Activated naive CD4-positive, alpha-beta T cell treated with anti-CD3 and anti-CD28 coated beads, Interleukin-2, amount 50 U/mL, for 24 hours (primary cell): ENCODE data around the gene RFX2.

Experiments used
- H3K27ac Mint-ChIP-seq: one replicate; pipeline ENCODE4 v1.8.0; 2021; ENCODE audit warnings: mild to moderate bottlenecking, mixed read lengths
- H3K27me3 Mint-ChIP-seq: one replicate; pipeline ENCODE4 v1.8.0; 2021; ENCODE audit warnings: mixed read lengths
- H3K36me3 Mint-ChIP-seq: one replicate; pipeline ENCODE4 v1.8.0; 2021; ENCODE audit warnings: mixed read lengths
- H3K4me1 Mint-ChIP-seq: one replicate; pipeline ENCODE4 v1.8.0; 2021; ENCODE audit warnings: mixed read lengths
- H3K4me3 Mint-ChIP-seq: one replicate; pipeline ENCODE4 v1.8.0; 2021; ENCODE audit warnings: mild to moderate bottlenecking, mixed read lengths
- H3K9me3 Mint-ChIP-seq: one replicate; pipeline ENCODE4 v1.8.0; 2021; ENCODE audit warnings: mixed read lengths

The RFX2 gene

DNA sequence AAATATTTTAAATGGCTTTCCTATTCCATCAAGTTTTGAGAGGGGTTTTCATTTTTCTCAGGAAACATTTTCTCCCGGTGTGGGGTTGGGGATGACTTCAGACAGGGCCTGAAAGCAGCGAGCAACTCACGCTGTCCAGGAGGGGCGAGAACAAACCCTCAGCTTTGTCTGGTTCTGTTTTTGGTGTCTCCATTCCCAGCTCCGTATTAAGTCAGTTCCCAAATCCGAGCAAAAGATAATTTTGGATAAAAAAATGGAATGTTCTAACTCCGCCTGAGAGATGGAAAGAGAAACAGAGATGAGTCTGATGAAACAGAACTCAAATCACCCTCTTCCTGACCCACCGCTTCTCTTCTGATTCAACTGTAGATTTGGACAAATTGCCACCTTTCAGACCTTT lies 38.4 kb downstream of the RFX2 start:
- H3K36me3 Mint-ChIP-seq = no peaks in the 10 kb centered on the region
- no peak overlapping the region for H3K4me3 Mint-ChIP-seq
- H3K27ac Mint-ChIP-seq = no peak overlapping the region
- H3K27me3 Mint-ChIP-seq = no peaks in the 10 kb centered on the region
- no peaks in the 10 kb centered on the region for H3K9me3 Mint-ChIP-seq
- peaks cover 11% of the 10 kb centered on the region for H3K4me1 Mint-ChIP-seq

GRCh38 chr19:6070720-6071485 lies 39.4 kb downstream of the RFX2 start:
- Mint-ChIP-seq H3K27me3 (peaks cover 3% of the 10 kb centered on the region), H3K27ac (no peak overlapping the region), H3K4me3 (no peak overlapping the region), H3K4me1 (peaks cover 20% of the 10 kb centered on the region), H3K9me3 (no peaks in the 10 kb centered on the region), H3K36me3 (no peaks in the 10 kb centered on the region)

DNA sequence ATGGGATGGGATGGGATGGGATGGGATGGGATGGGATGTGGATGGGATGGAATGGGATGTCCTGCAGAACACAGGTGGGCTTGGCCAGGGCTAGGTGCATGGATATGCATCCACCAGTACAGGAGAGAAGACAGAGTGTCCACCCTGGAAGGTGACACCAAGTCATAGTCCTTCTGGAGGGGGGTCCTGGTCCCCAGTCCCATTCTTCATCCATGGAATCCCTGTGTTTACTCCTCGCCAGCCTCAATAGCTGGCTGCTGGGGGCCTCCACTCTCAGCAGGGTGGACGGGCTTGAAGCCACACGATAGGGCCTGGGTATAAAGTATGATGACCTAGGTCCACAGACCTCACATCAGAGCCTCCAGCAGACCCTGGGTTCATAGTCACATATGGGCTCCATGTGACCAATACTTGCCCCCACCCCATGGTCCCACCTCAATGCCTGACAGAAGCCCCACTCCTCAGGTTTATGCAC lies 40.1 kb downstream of the RFX2 start:
- no peak overlapping the region for H3K27ac Mint-ChIP-seq
- H3K36me3 Mint-ChIP-seq = no peaks in the 10 kb centered on the region
- H3K27me3 Mint-ChIP-seq = peaks cover 3% of the 10 kb centered on the region
- no peak overlapping the region for H3K4me3 Mint-ChIP-seq
- peaks cover 27% of the 10 kb centered on the region for H3K4me1 Mint-ChIP-seq
- H3K9me3 Mint-ChIP-seq = no peaks in the 10 kb centered on the region

GRCh38 chr19:6069268-6069791 lies 41.0 kb downstream of the RFX2 start:
- H3K27me3 Mint-ChIP-seq = peaks cover 3% of the 10 kb centered on the region
- H3K27ac Mint-ChIP-seq = peak overlapping the region; percentile 87
- peaks cover 29% of the 10 kb centered on the region for H3K4me1 Mint-ChIP-seq
- no peaks in the 10 kb centered on the region for H3K36me3 Mint-ChIP-seq
- H3K9me3 Mint-ChIP-seq = no peaks in the 10 kb centered on the region
- H3K4me3 Mint-ChIP-seq = no peak overlapping the region

DNA sequence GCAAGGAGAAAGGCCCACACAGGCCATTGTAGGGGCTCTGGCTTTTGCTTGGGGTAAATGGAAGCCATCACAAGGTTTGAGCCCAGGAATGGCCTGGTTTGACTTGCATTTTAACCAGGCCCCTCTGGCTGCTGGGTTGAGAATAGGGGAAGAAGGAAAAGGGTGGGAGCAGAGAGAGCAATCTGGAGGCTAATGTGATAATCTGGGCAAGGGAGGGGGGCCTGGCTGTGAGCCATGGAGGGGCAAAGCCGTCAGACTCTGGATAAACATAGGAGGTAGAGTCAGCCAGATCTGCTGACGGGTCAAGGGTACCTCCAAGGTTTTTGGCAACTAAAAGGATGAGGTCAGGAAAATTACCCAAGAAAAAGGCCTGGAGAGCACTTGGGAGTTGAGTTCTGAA lies 41.6 kb downstream of the RFX2 start:
- Mint-ChIP-seq H3K4me3 (no peak overlapping the region), H3K36me3 (no peaks in the 10 kb centered on the region), H3K27ac (no peak overlapping the region), H3K27me3 (peaks cover 4% of the 10 kb centered on the region), H3K9me3 (no peaks in the 10 kb centered on the region), H3K4me1 (peaks cover 29% of the 10 kb centered on the region)

DNA sequence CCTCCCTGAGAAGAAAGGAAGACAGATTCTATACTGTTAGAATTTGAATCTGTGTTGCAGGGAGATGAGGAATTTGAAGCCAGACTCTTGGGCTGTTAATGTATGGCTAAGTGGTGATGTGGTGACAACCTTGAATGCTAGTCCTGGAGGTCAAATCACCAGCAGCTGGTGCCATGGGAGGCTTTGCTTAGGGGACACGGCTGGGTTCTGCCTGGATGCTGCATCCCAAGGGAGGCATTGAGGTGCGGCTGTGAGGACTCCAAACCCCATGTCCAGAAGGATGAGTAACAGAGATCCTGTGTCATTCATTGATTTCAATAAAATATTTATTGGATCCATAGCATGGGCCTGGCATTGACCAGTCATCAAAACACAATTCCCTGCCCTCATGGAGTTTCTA lies 42.3 kb downstream of the RFX2 start:
- no peak overlapping the region for H3K4me3 Mint-ChIP-seq

DNA sequence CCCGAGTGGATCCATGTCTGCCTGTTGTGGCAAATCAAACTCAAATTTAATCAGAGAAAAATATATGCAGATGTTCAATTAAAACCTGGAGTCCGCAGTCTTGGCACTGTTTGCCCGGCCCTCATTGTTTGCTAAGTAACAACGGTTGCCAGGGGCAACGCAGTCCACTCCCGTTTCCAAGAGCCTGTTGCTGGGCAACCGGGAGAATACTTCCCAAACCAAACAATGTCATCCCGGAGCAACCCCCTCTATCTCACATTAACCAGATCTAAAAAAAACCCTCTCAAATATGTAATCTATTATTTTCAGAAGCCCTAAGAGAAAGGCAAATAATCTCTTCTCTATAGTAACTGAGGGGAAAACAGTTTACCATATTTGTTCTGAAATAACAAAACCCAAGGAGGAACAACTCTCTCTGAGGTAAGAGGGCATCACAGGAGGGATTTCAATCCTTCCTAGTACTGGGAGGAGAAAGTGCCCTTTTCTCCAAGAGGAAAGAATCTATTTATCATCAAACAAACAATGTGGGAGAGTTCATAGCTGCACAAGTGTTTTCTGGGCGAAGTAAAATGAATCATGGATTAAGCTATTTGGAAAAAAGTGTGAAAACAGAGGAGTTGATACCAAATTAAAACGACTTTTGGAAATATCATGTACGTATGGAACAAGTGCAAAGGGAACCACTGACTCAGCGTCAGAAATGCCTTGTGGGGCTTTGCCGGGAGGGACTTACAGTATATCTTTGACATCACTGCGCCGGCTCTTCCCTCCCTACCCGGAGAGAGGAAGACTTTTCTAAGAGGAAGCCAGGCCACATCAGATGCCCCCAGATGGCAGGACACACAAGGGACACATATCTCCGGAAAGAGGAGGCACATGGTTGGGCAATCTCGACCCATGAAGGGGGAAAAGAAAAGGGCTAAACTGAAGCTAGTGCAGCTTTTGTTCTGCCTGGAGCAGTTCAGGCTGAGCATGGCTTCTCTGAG lies 43.3 kb downstream of the RFX2 start:
- no peak overlapping the region for H3K4me3 Mint-ChIP-seq
- no peaks in the 10 kb centered on the region for H3K9me3 Mint-ChIP-seq
- H3K4me1 Mint-ChIP-seq = peaks cover 37% of the 10 kb centered on the region
- peaks cover 4% of the 10 kb centered on the region for H3K27me3 Mint-ChIP-seq
- no peak overlapping the region for H3K27ac Mint-ChIP-seq
- H3K36me3 Mint-ChIP-seq = no peaks in the 10 kb centered on the region

More for the DNA sequence above, 42.3 kb downstream of the RFX2 start:
- Mint-ChIP-seq H3K27me3 (peaks cover 4% of the 10 kb centered on the region), H3K36me3 (no peaks in the 10 kb centered on the region), H3K9me3 (no peaks in the 10 kb centered on the region), H3K4me1 (peaks cover 29% of the 10 kb centered on the region), H3K27ac (no peak overlapping the region)

GRCh38 chr19:6065685-6066374 lies 44.5 kb downstream of the RFX2 start:
- Mint-ChIP-seq H3K36me3 (no peaks in the 10 kb centered on the region), H3K27me3 (peaks cover 4% of the 10 kb centered on the region), H3K27ac (peak overlapping the region; percentile 31), H3K9me3 (no peaks in the 10 kb centered on the region), H3K4me3 (no peak overlapping the region), H3K4me1 (peaks cover 45% of the 10 kb centered on the region)

- Mint-ChIP-seq H3K36me3 (no peaks in the 10 kb centered on the region), H3K4me3 (no peak overlapping the region), H3K27me3 (peaks cover 4% of the 10 kb centered on the region), H3K4me1 (peaks cover 55% of the 10 kb centered on the region), H3K27ac (no peak overlapping the region), H3K9me3 (no peaks in the 10 kb centered on the region)
Measured at GRCh38 chr19:6064336-6065073, 45.8 kb downstream of the RFX2 start.

GRCh38 chr19:6063576-6064335 lies 46.5 kb downstream of the RFX2 start:
- Mint-ChIP-seq H3K27ac (no peak overlapping the region), H3K27me3 (peaks cover 4% of the 10 kb centered on the region)

GRCh38 chr19:6062961-6063575 lies 47.2 kb downstream of the RFX2 start:
- H3K27ac Mint-ChIP-seq = peak overlapping the region; percentile 41
- no peaks in the 10 kb centered on the region for H3K9me3 Mint-ChIP-seq
- peaks cover 4% of the 10 kb centered on the region for H3K27me3 Mint-ChIP-seq
- no peaks in the 10 kb centered on the region for H3K36me3 Mint-ChIP-seq
- H3K4me1 Mint-ChIP-seq = peaks cover 53% of the 10 kb centered on the region
- no peak overlapping the region for H3K4me3 Mint-ChIP-seq

More at GRCh38 chr19:6063576-6064335, 46.5 kb downstream of the RFX2 start:
- no peaks in the 10 kb centered on the region for H3K9me3 Mint-ChIP-seq
- peaks cover 53% of the 10 kb centered on the region for H3K4me1 Mint-ChIP-seq
- no peaks in the 10 kb centered on the region for H3K36me3 Mint-ChIP-seq
- H3K4me3 Mint-ChIP-seq = no peak overlapping the region

DNA sequence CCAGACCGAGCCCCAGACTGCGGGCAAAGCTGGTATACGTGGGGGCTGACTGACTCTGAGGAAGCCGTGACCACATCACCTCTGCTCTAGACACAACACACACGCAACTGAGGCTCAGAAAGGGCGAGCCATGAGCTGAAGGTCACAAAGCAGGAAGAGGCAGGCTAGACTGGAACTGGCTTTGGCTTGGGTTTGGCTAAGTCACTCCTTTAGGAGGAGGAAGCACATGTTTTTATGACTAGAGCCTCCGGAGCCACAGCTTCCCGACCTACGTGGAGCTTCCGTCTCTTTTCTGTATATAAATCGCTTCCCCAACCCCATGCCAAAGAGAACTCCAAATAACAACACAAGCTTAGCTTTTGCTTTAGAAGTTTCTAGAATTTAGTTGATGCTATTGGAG lies 48.0 kb downstream of the RFX2 start:
- Mint-ChIP-seq H3K9me3 (no peaks in the 10 kb centered on the region), H3K4me3 (no peak overlapping the region), H3K4me1 (peaks cover 50% of the 10 kb centered on the region), H3K36me3 (no peaks in the 10 kb centered on the region), H3K27ac (no peak overlapping the region), H3K27me3 (peaks cover 4% of the 10 kb centered on the region)

DNA sequence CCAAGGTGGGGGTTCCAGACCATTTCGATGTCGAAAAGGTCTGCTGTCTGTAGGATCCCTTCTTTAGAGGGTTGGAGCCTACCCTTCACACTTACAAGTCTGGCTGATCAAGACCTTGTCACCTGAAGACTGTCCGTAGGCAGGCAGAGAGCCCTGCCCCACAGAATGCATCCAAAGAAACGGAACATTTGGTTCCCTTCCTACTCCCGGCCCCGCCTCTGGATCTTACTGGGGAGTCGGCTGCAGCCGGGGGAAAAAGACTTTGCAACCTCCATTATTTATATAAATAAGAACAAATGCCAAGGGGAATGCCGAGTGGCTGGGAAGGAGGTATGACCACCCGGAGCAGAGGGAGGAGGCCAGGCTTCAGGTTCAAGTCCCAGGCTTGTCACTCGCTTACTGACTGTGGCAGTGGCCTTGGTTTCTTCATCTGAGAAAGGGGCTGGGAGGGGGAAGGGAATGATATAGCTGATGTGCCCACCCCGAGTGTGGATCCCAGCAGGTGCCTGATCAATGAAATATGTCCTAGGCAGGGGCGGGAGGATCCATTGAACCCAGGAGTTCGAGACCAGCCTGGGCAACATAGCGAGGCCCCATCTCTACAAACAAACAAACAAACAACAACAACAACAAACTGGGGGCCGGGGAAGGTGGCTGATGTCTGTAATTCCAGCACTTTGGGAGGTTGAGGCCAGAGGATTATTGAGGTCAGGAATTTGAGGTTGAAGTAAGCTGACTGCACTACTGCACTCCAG lies 48.7 kb downstream of the RFX2 start:
- H3K4me1 Mint-ChIP-seq = peaks cover 44% of the 10 kb centered on the region
- H3K4me3 Mint-ChIP-seq = peak overlapping the region; percentile 67
- H3K27me3 Mint-ChIP-seq = peaks cover 4% of the 10 kb centered on the region
- H3K9me3 Mint-ChIP-seq = no peaks in the 10 kb centered on the region
- peak overlapping the region; percentile 47 for H3K27ac Mint-ChIP-seq
- H3K36me3 Mint-ChIP-seq = no peaks in the 10 kb centered on the region
